HepG2 (cell line): ENCODE data around the gene TMEM45A. TPM values are rescaled to one million over a fixed set of nuclear protein-coding genes. Genes with fewer than 3 reads are reported as not detected.

Source experiments
- ATAC-seq: fragments of 200-7000 bp; cut with Tn5 transposase; 3 replicates; pipeline ENCODE4 v1.9.1; 2020; ENCODE audit warnings: mild to moderate bottlenecking, moderate library complexity
- BruUV-seq: library from RNA; stranded (reverse); fragments of 400-500 nt; replicated peaks from 2 replicates; lab custom pipeline; 2021; lab: Mats Ljungman, UMichigan
- CTCF ChIA-PET: fragments of 300-600 bp; formaldehyde crosslinking; extraction: SDS; loops from one replicate; lab custom pipeline; 2021; ENCODE audit warnings: low total read pairs, inconsistent platforms, low intra/inter-chr PET ratio; lab: Yijun Ruan, JAX
- POLR2A ChIA-PET: fragments of 350-600 bp; sonication (Branson Sonifier 250); formaldehyde crosslinking; loops from one replicate; lab custom pipeline; 2020; ENCODE audit warnings: antibody characterized with exemption, inconsistent platforms; lab: Yijun Ruan, JAX
- DNase-seq: peaks from one replicate; pipeline ENCODE4 v3.0.0-alpha.2; 2015; ENCODE audit warnings: low spot score
- FAIRE-seq: peaks from 3 replicates; lab custom pipeline; 2011; peaks lifted over from hg19 to GRCh38; lab: Jason Lieb, UNC
- H2AFZ ChIP-seq: one replicate; pipeline ENCODE4 v1.6.1; 2011; ENCODE audit warnings: low read length, inconsistent platforms
- H3K27ac ChIP-seq: fragments of 300-600 bp; 3 replicates; pipeline ENCODE4 v1.8.0; 2011; ENCODE audit warnings: mixed run types, mild to moderate bottlenecking, mixed read lengths, low read length, inconsistent platforms; ENCODE audit not compliant: insufficient read depth; ENCODE audit errors: extremely low read length
- H3K27me3 ChIP-seq, 2 experiments: fragments of 200-600 bp in 1 of 2; 2 replicates in 1 of 2; 3 replicates in 1 of 2; pipeline versions ENCODE4 v1.6.0 to v1.8.0; 2011; ENCODE audit warnings: low read length in 2 of 2, mild to moderate bottlenecking in 2 of 2, moderate library complexity in 2 of 2, inconsistent platforms in 1 of 2; ENCODE audit not compliant: insufficient read depth in 2 of 2, control insufficient read depth in 1 of 2
- H3K36me3 ChIP-seq, 2 experiments: fragments of 200-600 bp in 1 of 2; replicated peaks in 1 of 2; 2 replicates in 1 of 2; 3 replicates in 1 of 2; pipeline versions ENCODE4 v1.5.1 to v1.8.0; 2011; ENCODE audit warnings: low read length in 2 of 2, inconsistent platforms in 1 of 2; ENCODE audit not compliant: insufficient read depth in 2 of 2, control insufficient read depth in 1 of 2
- H3K4me1 ChIP-seq: 2 replicates; pipeline ENCODE4 v1.5.1; 2012; ENCODE audit warnings: low read length, inconsistent platforms; ENCODE audit not compliant: insufficient read depth
- H3K4me2 ChIP-seq: 2 replicates; pipeline ENCODE4 v1.6.0; 2011; ENCODE audit warnings: low read depth, low read length, inconsistent platforms
- H3K4me3 ChIP-seq, 3 experiments: fragments of 200-600 bp in 1 of 3; sonication (generic), shearing (Covaris generic) in 1 of 3; replicated peaks in 1 of 3; 2 replicates each; pipeline ENCODE4 v1.5.1; 2011 to 2016; ENCODE audit warnings: low read length in 3 of 3, inconsistent platforms in 2 of 3, low read depth in 2 of 3, mild to moderate bottlenecking in 2 of 3, control low read depth in 1 of 3, mixed read lengths in 1 of 3; ENCODE audit not compliant: insufficient read depth in 1 of 3
- H3K79me2 ChIP-seq: one replicate; pipeline ENCODE4 v1.6.1; 2011; ENCODE audit warnings: low read length, inconsistent platforms; ENCODE audit not compliant: insufficient read depth
- H3K9ac ChIP-seq: 2 replicates; pipeline ENCODE4 v1.6.0; 2011; ENCODE audit warnings: mild to moderate bottlenecking, low read depth, low read length, inconsistent platforms; ENCODE audit not compliant: insufficient read depth
- H3K9me3 ChIP-seq: 2 replicates; pipeline ENCODE4 v1.5.1; 2012; ENCODE audit warnings: mild to moderate bottlenecking, low read length
- H4K20me1 ChIP-seq: 2 replicates; pipeline ENCODE4 v1.6.0; 2011; ENCODE audit warnings: inconsistent platforms, mild to moderate bottlenecking, low read length, moderate library complexity; ENCODE audit not compliant: insufficient read depth
- FUBP1 ChIP-seq: sonication (generic); formaldehyde crosslinking; IDR thresholded peaks from 2 replicates; pipeline ENCODE4 v1.5.1; 2020; ENCODE audit warnings: missing genetic modification reagents, mild to moderate bottlenecking, borderline replicate concordance
- ZBTB37 ChIP-seq: sonication (generic); formaldehyde crosslinking; IDR thresholded peaks from 2 replicates; pipeline ENCODE4 v1.4.0; 2020; ENCODE audit warnings: mild to moderate bottlenecking, missing genetic modification reagents
- ZNF354B ChIP-seq: sonication (generic); formaldehyde crosslinking; IDR thresholded peaks from 2 replicates; pipeline ENCODE4 v1.8.0; 2022; ENCODE audit warnings: mild to moderate bottlenecking, missing genetic modification reagents
- ZNF407 ChIP-seq: sonication (generic); formaldehyde crosslinking; IDR thresholded peaks from one replicate; pipeline ENCODE4 v1.5.1; 2020; ENCODE audit warnings: mild to moderate bottlenecking, missing genetic modification reagents; ENCODE audit errors: not compliant biosample characterization
- ZNF615 ChIP-seq: sonication (generic); formaldehyde crosslinking; IDR thresholded peaks from 2 replicates; pipeline ENCODE4 v1.5.0; 2020; ENCODE audit warnings: mild to moderate bottlenecking, missing genetic modification reagents, borderline replicate concordance
- ZNF616 ChIP-seq: sonication (generic); formaldehyde crosslinking; IDR thresholded peaks from 2 replicates; pipeline ENCODE4 v1.5.0; 2020; ENCODE audit warnings: low read depth, mild to moderate bottlenecking, missing genetic modification reagents
- ZNF749 ChIP-seq: sonication (generic); formaldehyde crosslinking; IDR thresholded peaks from 2 replicates; pipeline ENCODE4 v1.8.0; 2022; ENCODE audit warnings: mild to moderate bottlenecking, missing genetic modification reagents, moderate library complexity, borderline replicate concordance
- WGBS: methylation state at CpG from one replicate; pipeline ENCODE4 v1.1.6; 2017; ENCODE audit warnings: low lambda C conversion rate; 5-methylcytosine and 5-hydroxymethylcytosine counted together
- in situ Hi-C: cut with HindIII; loops from 2 replicates; pipeline ENCODE4 v1.10.0; 2017; ENCODE audit warnings: low pct_unique_long_range_greater_than_20kb; ENCODE audit not compliant: extremely low pct_ligation_motif_present
- intact Hi-C: fragments of 100-400 bp; cut with micrococcal nuclease; formaldehyde crosslinking; loops from one replicate; pipeline ENCODE4 v1.10.0; 2022; ENCODE audit not compliant: unreplicated experiment
- polyA plus RNA-seq, 8 experiments: library from polyadenylated mRNA; depleted of rRNA in 3 of 8; stranded (reverse) in 7 of 8; unstranded in 1 of 8; fragments of >200 nt; fragmentation: Illumina TruSeq in 4 of 8; extraction: Trizol in 4 of 8; gene quantifications; 2 replicates each; pipeline versions ENCODE4 v1.2.1 to v1.2.3, GENCODE V29; 2011 to 2016; ENCODE audit warnings: low read depth in 4 of 8, missing spikeins in 1 of 8, mixed read lengths in 1 of 8; ENCODE audit not compliant: insufficient read depth in 1 of 8
- total RNA-seq, 5 experiments: library from RNA; depleted of rRNA; stranded (reverse); fragments of >200 nt; fragmentation: Illumina TruSeq; extraction: Trizol; gene quantifications; 2 replicates each; pipeline ENCODE4 v1.2.3, GENCODE V29; 2016; ENCODE audit warnings: low read depth in 1 of 5

Gene TMEM45A
- total and polyA plus RNA-seq, 2 of the 13 experiments (the other 11 are each of a cell fraction or from before 2014, with no cell fraction given), result 14.8 to 38.5 TPM

GRCh38 chr3:100467133-100467532 lies 25.3 kb upstream of the TMEM45A start:
- DNase-seq (no peak), ATAC-seq (no peak), FAIRE-seq (no peak)
- Histone ChIP-seq H3K36me3 (no peaks in the 10 kb centered on the region), H3K4me1 (no peaks in the 10 kb centered on the region), H3K27me3 (no peaks in the 10 kb centered on the region), H3K4me3 (no peak overlapping the region), H3K79me2 (no peaks in the 10 kb centered on the region), H3K27ac (no peak overlapping the region), H3K4me2 (no peak overlapping the region), H2AFZ (no peak overlapping the region), H3K9ac (no peak overlapping the region), H4K20me1 (no peaks in the 10 kb centered on the region), H3K9me3 (peaks cover 25% of the 10 kb centered on the region)
- ChIA-PET POLR2A (no interaction called here), CTCF (no interaction called here)
- in situ Hi-C loops, result loop anchor here (25.0 kb wide), 1 partner anchor 245 kb away; the partner anchor contains the start of gene TFG
- 50% methylated on average over 1 of the region's 1 CpG for whole genome bisulfite sequencing
- TF ChIP-seq ZNF407 (CRISPR knock-in tag), result no peak
- TF ChIP-seq ZNF749 (CRISPR knock-in tag), result no peak
- TF ChIP-seq FUBP1 (CRISPR knock-in tag), result no peak
- TF ChIP-seq ZNF616, result peak; percentile 94; the same call in 1 of the 2 replicates
- TF ChIP-seq ZNF354B (CRISPR knock-in tag), result no peak
- no peak for TF ChIP-seq ZNF615 (CRISPR knock-in tag)
- no peak for TF ChIP-seq ZBTB37
- intact Hi-C loops, result no loop called here
- BruUV-seq, result no TSS peak
